Measurements from ENCODE around the gene GRN. TPM values are rescaled to one million over a fixed set of nuclear protein-coding genes. Genes with fewer than 3 reads are reported as not detected.

The GRN gene
- total and polyA plus RNA-seq, 9 of the 15 experiments (the other 6 are each of a cell fraction or from before 2014, with no cell fraction given) = 5.4 to 75.3 (median 20.7) TPM

DNA sequence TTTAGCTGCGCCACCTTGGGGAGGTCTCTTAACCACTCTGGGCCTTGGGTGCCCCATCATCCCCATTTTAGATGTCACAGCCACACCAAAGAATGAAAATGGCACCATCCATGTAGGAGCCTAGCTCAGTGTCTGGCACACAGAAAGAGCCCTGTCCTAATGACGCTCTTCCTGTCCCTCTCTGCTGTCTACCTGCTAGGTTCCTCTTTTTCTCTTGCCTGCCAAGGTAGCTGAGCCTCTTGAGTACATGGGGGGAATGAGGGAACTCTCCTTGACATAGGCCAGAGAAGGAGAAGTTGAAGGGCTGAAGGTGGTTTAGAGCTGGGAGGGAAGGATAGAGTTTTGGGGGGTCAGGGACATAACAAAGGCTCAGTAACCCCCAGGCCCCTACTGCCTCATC lies 34.9 kb upstream of the GRN start:
- no peak for DNase-seq (ENCODE audit: extremely low read depth in 1 of 4, low spot score in 3 of 4)
- no peaks in the 10 kb centered on the region for H3K9me3 ChIP-seq (replicated peaks; ENCODE audit: control insufficient read depth, insufficient read depth, low read depth, low read length)
- H3K27me3 ChIP-seq (ENCODE audit: control insufficient read depth in 2 of 2, insufficient read depth in 2 of 2, low read length in 2 of 2) = peaks cover 10 to 53% of the 10 kb centered on the region in 2 experiments; a peak in 4 of 5 replicates
- no peaks in the 10 kb centered on the region for H3K36me3 ChIP-seq (ENCODE audit: control insufficient read depth, insufficient read depth, low read length)
- TF ChIP-seq, protein P1, sequence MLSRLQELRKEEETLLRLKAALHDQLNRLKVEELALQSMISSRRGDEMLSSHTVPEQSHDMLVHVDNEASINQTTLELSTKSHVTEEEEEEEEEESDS (CRISPR knock-in tag; IDR thresholded peaks at IDR 0.05) = no peak
- no peak for TF ChIP-seq NCOA4 (IDR thresholded peaks at IDR 0.05; ENCODE audit: partially characterized antibody)
- TF ChIP-seq CBX1 (IDR thresholded peaks at IDR 0.05; ENCODE audit: low read depth) = no peak
- TF ChIP-seq ESRRB (CRISPR knock-in tag; IDR thresholded peaks at IDR 0.05; ENCODE audit: borderline replicate concordance) = no peak
- no peak for TF ChIP-seq POLR2B (IDR thresholded peaks at IDR 0.05; ENCODE audit: low read depth, partially characterized antibody)
- TF ChIP-seq ELF4 (CRISPR knock-in tag; IDR thresholded peaks at IDR 0.05) = no peak
- TF ChIP-seq SIRT6 (IDR thresholded peaks at IDR 0.05; ENCODE audit: low read depth, low read length) = no peak
- TF ChIP-seq, protein P2, sequence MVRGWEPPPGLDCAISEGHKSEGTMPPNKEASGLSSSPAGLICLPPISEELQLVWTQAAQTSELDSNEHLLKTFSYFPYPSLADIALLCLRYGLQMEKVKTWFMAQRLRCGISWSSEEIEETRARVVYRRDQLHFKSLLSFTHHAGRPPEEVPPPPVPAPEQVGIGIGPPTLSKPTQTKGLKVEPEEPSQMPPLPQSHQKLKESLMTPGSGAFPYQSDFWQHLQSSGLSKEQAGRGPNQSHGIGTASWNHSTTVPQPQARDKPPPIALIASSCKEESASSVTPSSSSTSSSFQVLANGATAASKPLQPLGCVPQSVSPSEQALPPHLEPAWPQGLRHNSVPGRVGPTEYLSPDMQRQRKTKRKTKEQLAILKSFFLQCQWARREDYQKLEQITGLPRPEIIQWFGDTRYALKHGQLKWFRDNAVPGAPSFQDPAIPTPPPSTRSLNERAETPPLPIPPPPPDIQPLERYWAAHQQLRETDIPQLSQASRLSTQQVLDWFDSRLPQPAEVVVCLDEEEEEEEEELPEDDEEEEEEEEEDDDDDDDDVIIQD (CRISPR knock-in tag; IDR thresholded peaks at IDR 0.05) = no peak
- H3K27ac ChIP-seq (ENCODE audit: extremely low read depth, low read depth, low read length) = no peak overlapping the region
- no peak overlapping the region for H3K4me3 ChIP-seq
- H2AFZ ChIP-seq (ENCODE audit: low read depth, low read length) = no peak overlapping the region
- no peak for FAIRE-seq
- WGBS (ENCODE audit: insufficient coverage, low coverage, missing lambda C conversion rate) = 9% methylated on average over 2 of the region's 2 CpGs
- no peak for ATAC-seq
- no peaks in the 10 kb centered on the region for H3K9me1 ChIP-seq (ENCODE audit: control insufficient read depth, insufficient read depth, low read length)
- in situ Hi-C loops (cut with MboI) (no loop called here), intact Hi-C loops (cut with micrococcal nuclease) (no loop called here)
- H3K4me1 ChIP-seq (replicated peaks in 1 of 2; ENCODE audit: control insufficient read depth in 2 of 2, insufficient read depth in 2 of 2, low read length in 2 of 2) = peaks cover 0 to 34% of the 10 kb centered on the region in 2 experiments; a peak in 4 of 5 replicates
- CTCF ChIA-PET (ENCODE audit: low intra/inter-chr PET ratio) = no interaction called here
- POLR2A ChIA-PET = interaction anchor here (1.2 to 1.3 kb wide), 2 partner anchors 10 to 12 kb away, joined by 5 to 6 read pairs; no protein-coding TSS in a partner anchor
- no peak overlapping the region for H3K4me2 ChIP-seq (ENCODE audit: insufficient read depth, low read length)
- H4K20me1 ChIP-seq (replicated peaks; ENCODE audit: control insufficient read depth, insufficient read depth, low read length) = no peaks in the 10 kb centered on the region; the same call in 1 of the 2 replicates
- no peaks in the 10 kb centered on the region for H3K79me2 ChIP-seq (ENCODE audit: control insufficient read depth, insufficient read depth, low read length)
- no peak overlapping the region for H3K9ac ChIP-seq (ENCODE audit: insufficient read depth in 1 of 2, low read depth in 2 of 2, low read length in 2 of 2)
- no TSS peak for BruUV-seq (replicated peaks)

Data from K562 (cell line).